ENCODE measurements around the gene DMD.

Gene DMD

DNA sequence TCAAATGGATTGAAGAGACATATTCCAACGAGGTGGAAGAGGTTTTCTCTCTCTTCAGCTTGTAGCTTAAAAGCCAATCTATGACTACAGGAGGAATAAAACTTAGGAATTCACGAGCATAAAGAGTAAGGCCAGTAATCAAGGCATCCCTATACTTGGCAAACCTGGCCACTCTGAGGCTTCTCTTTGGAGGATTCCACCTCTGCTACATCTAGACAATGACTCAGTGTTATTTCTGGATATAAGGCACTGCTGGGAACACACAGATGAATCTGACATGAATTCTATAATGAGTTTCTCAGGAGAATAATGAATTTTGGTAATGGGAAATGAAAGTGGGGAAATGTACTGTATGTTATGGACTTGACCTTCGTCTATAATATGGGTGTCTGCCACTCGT lies 1123.7 kb downstream of the DMD start:
- no peaks in the 10 kb centered on the region for H3K79me2 ChIP-seq (ENCODE audit: low read length)
- H3K9me3 ChIP-seq (ENCODE audit: insufficient read depth, low read length) = no peaks in the 10 kb centered on the region
- H2AFZ ChIP-seq (ENCODE audit: low read depth, low read length) = no peak overlapping the region
- no peak overlapping the region for H3K4me2 ChIP-seq (ENCODE audit: low read length)
- H3K36me3 ChIP-seq (replicated peaks; ENCODE audit: low read depth, low read length) = no peaks in the 10 kb centered on the region
- no peaks in the 10 kb centered on the region for H3K4me1 ChIP-seq (ENCODE audit: low read length)
- TF ChIP-seq, protein P1, sequence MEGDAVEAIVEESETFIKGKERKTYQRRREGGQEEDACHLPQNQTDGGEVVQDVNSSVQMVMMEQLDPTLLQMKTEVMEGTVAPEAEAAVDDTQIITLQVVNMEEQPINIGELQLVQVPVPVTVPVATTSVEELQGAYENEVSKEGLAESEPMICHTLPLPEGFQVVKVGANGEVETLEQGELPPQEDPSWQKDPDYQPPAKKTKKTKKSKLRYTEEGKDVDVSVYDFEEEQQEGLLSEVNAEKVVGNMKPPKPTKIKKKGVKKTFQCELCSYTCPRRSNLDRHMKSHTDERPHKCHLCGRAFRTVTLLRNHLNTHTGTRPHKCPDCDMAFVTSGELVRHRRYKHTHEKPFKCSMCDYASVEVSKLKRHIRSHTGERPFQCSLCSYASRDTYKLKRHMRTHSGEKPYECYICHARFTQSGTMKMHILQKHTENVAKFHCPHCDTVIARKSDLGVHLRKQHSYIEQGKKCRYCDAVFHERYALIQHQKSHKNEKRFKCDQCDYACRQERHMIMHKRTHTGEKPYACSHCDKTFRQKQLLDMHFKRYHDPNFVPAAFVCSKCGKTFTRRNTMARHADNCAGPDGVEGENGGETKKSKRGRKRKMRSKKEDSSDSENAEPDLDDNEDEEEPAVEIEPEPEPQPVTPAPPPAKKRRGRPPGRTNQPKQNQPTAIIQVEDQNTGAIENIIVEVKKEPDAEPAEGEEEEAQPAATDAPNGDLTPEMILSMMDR (IDR thresholded peaks at IDR 0.05; ENCODE audit: low read depth, low read length) = no peak
- TF ChIP-seq EZH2phosphoT487 (IDR thresholded peaks at IDR 0.05; ENCODE audit: low read depth) = no peak
- H3K27me3 ChIP-seq (ENCODE audit: low read depth, low read length) = no peaks in the 10 kb centered on the region
- H3K9ac ChIP-seq (ENCODE audit: low read length) = no peak overlapping the region
- no peaks in the 10 kb centered on the region for H4K20me1 ChIP-seq (ENCODE audit: insufficient read depth, low read length)
- H3K4me3 ChIP-seq (ENCODE audit: low read length) = no peak overlapping the region
- no peak overlapping the region for H3K27ac ChIP-seq (ENCODE audit: low read length)

DNA sequence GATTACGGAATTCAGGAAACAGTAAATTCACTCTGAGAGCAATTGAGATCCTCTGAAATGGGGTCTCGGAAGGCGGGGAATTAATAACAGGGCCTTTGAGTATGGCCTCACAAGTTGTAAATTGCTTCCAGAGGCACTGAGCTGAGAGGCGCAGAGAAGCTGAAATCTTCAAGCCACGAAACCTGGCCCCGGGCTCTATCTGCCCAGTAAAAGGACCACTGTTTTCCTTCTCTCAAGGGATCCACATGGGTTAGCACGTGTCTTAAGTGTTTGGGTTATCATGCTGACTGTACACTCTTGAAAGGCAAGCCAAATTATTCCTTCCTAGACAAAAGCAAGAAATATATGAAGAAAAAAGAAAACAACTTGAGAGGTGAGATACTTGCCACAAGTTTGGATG lies 1126.6 kb downstream of the DMD start:
- H3K36me3 ChIP-seq (replicated peaks; ENCODE audit: low read depth, low read length) = no peaks in the 10 kb centered on the region
- H4K20me1 ChIP-seq (ENCODE audit: insufficient read depth, low read length) = no peaks in the 10 kb centered on the region
- H3K9me3 ChIP-seq (ENCODE audit: insufficient read depth, low read length) = no peaks in the 10 kb centered on the region
- no peak overlapping the region for H3K27ac ChIP-seq (ENCODE audit: low read length)
- H3K79me2 ChIP-seq (ENCODE audit: low read length) = no peaks in the 10 kb centered on the region
- no peak overlapping the region for H3K9ac ChIP-seq (ENCODE audit: low read length)
- no peak overlapping the region for H3K4me3 ChIP-seq (ENCODE audit: low read length)
- TF ChIP-seq, protein P1 (IDR thresholded peaks at IDR 0.05; ENCODE audit: low read depth, low read length) = no peak
- TF ChIP-seq EZH2phosphoT487 (IDR thresholded peaks at IDR 0.05; ENCODE audit: low read depth) = no peak
- H3K4me1 ChIP-seq (ENCODE audit: low read length) = no peaks in the 10 kb centered on the region
- H3K27me3 ChIP-seq (ENCODE audit: low read depth, low read length) = no peaks in the 10 kb centered on the region
- H2AFZ ChIP-seq (ENCODE audit: low read depth, low read length) = no peak overlapping the region
- H3K4me2 ChIP-seq (ENCODE audit: low read length) = no peak overlapping the region

DNA sequence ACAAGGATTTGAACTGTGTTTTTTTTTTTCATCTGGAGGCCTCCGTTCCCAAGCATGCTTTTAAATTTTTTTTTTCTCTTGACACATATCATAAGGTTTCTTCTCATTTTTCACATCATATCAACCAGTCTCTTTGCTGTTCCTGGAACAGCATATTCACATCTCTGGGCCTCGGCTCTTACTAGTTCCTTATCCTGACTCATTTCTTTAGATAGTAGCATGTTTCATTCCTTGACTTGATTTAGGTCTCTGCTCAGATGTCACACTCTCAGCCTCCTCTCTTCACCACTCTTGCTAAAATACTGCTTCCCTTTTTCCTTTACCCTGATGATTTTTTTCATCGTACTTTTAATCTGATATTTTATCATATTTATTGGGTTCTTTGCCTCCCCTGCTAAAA lies 1163.1 kb downstream of the DMD start:
- TF ChIP-seq, protein P1 (IDR thresholded peaks at IDR 0.05; ENCODE audit: low read depth, low read length) = no peak
- H3K4me2 ChIP-seq (ENCODE audit: low read length) = no peak overlapping the region
- peaks cover 12% of the 10 kb centered on the region for H3K4me1 ChIP-seq (ENCODE audit: low read length)
- no peaks in the 10 kb centered on the region for H3K9me3 ChIP-seq (ENCODE audit: insufficient read depth, low read length)
- H3K36me3 ChIP-seq (replicated peaks; ENCODE audit: low read depth, low read length) = no peaks in the 10 kb centered on the region
- no peak overlapping the region for H3K4me3 ChIP-seq (ENCODE audit: low read length)
- no peak overlapping the region for H3K9ac ChIP-seq (ENCODE audit: low read length)
- H3K27me3 ChIP-seq (ENCODE audit: low read depth, low read length) = no peaks in the 10 kb centered on the region
- H3K27ac ChIP-seq (ENCODE audit: low read length) = no peak overlapping the region
- H4K20me1 ChIP-seq (ENCODE audit: insufficient read depth, low read length) = no peaks in the 10 kb centered on the region
- H3K79me2 ChIP-seq (ENCODE audit: low read length) = no peaks in the 10 kb centered on the region
- no peak overlapping the region for H2AFZ ChIP-seq (ENCODE audit: low read depth, low read length)

DNA sequence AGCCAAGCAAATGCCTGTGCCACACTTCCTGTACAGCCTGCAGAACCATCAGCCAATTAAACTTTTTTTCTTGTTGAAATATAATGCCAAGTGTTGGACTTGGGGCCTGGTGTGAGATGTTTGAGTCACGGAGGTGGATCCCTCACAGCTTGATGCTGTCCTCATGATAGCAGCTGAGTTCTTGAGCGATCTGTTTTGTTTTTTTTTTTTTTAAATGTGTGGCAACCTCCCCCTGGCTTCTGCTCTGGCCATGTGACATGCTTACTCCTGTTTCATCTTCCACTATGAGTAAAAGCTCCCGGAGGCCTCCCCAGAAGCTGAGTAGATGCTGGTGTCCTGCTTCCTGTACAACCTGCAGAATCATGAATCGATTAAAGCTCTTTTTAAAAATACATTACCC lies 1166.2 kb downstream of the DMD start:
- Histone ChIP-seq H3K27me3 (ENCODE audit: low read depth, low read length) (no peaks in the 10 kb centered on the region), H2AFZ (ENCODE audit: low read depth, low read length) (no peak overlapping the region), H3K4me3 (ENCODE audit: low read length) (no peak overlapping the region), H4K20me1 (ENCODE audit: insufficient read depth, low read length) (no peaks in the 10 kb centered on the region), H3K9ac (ENCODE audit: low read length) (no peak overlapping the region), H3K27ac (ENCODE audit: low read length) (no peak overlapping the region), H3K79me2 (ENCODE audit: low read length) (no peaks in the 10 kb centered on the region), H3K9me3 (ENCODE audit: insufficient read depth, low read length) (no peaks in the 10 kb centered on the region), H3K4me2 (ENCODE audit: low read length) (no peak overlapping the region), H3K4me1 (ENCODE audit: low read length) (peaks cover 7% of the 10 kb centered on the region), H3K36me3 (replicated peaks; ENCODE audit: low read depth, low read length) (no peaks in the 10 kb centered on the region)
- no peak for TF ChIP-seq EZH2phosphoT487 (IDR thresholded peaks at IDR 0.05; ENCODE audit: low read depth)
- TF ChIP-seq, protein P1 (IDR thresholded peaks at IDR 0.05; ENCODE audit: low read depth, low read length) = no peak

Measured in OCI-LY3 (cell line).